ENCODE results near the gene EPHX1.
"Not testable (repeated sequence)": the region's sequence is repeated elsewhere in the genome, so short reads cannot be mapped to it uniquely, and the experiment has no call there.

Gene EPHX1

DNA sequence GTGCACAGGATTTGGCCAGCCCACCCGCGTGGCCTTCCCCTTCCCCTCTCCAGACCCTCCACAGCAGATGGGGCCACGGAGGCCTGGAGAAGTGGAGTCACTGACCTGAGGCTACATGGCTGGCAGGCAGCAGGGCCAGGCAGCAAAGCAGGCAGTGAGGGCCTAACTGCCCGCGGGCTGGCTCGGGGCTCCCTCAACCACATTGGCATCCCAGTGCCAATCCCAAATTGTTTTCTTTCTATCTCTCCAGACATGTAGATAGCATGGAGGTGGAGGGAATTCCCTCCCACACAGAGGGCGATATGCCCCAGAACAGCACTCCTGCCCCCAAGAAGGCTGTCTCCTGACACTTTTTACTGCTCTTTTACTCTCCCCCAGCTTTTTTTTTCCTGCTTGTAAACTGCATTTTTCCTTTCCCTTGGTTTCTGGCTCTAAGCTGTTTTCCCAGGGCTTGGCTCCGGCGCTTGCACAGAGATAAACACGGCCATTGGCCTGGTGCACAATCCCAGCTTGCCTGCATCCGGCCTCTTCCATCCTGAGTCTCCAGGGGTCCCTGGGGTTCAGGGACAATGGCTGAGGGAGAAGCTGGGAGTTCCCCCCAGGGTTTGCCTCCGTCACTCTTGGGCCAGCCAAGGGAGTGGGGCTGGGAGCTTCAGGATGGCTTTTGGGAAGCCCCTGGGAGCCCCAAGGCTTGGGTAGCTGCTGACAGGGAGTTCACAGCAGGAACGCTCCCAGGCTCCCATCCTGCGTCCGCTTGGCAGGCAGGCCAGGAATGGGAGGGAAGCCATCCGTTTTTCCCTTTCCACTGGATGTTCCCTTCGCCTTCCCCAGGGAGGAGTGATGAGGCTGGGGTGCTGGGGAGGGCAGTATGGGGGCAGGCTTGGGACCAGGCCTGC is 7.0 kb downstream of the EPHX1 start:
- DNase-seq (ENCODE audit: low spot score): no peak

DNA sequence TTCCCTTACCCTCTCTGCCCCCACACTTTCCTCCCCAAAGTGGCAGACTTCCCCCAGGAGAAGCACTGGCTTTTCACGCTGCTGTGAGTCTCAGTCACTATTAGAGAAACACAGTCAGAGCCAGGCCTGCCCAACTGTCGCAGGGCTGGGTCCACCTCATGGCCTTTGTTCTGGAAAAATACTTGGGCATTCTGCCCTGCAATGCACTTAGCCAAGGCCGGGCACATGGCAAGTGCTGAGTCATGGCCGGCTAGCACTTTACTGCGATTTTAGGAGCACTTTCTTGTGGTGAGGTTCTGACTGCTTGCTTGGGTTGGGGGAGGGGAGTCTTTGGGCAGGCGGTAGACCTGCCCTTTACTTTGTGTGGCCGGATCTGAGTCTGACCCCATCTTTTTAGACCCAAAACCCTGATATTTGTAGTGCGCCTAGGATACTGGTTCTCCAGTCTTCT is 7.7 kb downstream of the EPHX1 start:
- DNase-seq (ENCODE audit: low spot score): peak; percentile 94

DNA sequence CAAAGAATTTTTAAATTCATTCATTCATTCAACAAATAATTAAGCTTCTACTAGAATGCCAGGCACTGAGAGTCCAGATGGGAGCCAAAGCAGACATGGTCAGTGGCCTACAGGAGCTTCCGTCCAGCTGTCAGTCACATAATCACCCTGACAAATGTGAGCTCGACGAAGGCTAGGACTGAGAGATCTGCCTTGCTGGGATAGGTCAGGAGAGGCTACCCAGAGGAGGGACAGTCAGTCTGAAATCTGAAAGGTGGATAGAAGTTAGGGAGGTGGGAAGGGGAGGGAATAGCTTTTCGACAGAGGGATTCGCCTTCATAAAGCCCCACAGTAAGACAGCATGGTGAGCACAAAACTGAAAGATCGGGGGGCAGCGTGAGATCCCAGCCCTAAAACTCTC is 8.3 kb downstream of the EPHX1 start:
- no peak for DNase-seq (ENCODE audit: low spot score)

DNA sequence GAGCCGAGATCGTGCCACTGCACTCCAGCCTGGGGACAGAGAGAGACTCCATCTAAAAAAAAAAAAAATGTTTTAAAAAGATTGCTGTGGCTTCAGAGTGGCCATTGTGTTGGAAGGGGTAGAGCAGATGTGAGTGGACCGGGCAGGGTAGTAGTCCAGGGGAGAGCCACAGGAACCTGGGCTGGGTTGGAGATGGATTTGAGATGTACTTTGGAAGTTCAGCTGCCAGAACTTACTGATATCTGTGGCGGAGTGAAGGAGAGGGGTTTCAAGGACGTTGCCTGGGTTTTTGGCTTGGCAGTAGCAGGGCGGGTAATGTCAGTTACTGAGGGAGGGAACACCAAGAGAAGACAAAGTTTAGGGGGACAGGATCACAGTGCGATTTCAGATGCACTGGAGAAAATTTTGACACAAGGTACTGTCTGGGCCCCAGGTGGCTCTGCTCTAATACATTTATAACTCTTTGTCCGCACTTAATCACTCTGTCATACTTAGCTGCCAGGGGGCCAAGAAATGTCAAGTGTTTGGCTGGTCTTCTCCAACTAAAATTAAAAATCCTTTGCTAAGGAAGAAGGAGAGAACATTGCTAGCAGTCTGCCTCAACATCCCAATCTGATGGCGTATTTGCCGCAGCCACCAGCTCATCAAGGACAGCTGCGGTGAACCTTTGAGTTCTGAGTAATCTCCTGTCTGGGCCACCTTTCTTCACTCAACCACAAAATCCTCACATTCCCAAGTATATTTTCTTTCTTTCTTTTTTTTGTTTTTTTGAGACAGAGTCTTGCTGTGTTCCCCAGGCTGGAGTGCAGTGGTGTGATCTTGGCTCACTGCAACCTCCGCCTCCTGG is 9.6 kb downstream of the EPHX1 start:
- peak; percentile 13 for DNase-seq (ENCODE audit: low spot score)

DNA sequence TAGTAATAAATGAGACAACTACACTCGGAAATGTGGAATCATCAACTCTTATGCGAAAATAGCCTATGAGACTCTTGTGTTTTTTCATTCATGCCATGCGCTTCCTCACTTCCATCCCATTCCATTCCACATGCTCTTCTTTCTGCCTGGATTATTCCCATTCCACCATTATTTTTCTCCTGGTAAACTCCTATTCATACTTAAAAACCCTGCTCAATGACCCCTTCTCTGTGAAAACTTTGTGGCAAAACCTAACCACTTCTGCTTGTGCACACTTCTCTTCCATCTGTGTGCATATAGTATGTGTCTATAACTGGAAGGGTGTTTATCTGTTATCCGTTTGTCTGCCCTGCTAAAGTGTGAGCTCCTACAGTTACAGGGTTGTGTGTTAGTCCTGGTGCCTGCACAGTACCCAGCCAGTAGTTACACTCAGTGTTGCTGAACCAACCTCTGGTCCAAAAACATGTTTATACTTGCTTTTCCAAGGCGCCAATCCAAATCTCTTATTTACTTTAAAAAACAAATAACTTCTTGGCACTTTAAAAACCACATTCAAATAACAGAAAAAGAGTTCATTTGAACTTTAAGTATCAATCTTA is 10.7 kb downstream of the EPHX1 start:
- no peak for DNase-seq (ENCODE audit: low spot score)

DNA sequence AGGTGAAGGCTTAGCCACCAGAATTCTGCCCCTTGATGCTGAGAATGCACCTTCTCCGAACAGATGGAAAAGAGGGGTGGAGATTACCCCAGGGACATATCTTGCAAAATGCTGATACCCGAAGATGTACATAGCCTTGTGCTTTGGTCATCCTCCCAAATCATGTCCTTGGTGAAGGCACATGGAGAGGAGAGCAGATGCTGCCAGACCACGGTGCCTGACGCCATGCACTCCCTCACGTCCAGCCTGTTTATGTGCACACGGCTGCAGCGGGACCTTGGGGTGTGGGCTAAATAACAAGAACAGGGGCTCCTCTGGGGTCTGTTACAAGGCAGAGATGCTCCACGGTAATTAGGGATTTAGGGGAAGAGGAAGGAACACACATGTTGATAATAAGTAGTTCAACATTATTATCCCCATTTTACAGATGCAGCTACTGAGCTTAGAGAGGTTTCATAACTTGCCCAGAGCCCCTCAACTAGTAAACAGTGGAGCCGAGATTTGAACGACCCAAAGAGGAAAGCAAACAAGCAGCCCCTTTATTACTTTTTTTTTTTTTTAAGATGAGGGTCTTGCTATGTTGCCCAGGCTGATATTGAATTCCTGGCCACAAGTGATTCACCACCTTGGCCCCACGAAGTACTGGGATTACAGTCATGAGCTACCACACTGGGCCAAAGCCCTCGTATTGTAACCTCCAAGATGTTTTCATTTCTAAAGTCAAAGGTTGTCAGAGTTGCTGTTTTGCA is 12.9 kb downstream of the EPHX1 start:
- no peak for DNase-seq (ENCODE audit: low spot score)

DNA sequence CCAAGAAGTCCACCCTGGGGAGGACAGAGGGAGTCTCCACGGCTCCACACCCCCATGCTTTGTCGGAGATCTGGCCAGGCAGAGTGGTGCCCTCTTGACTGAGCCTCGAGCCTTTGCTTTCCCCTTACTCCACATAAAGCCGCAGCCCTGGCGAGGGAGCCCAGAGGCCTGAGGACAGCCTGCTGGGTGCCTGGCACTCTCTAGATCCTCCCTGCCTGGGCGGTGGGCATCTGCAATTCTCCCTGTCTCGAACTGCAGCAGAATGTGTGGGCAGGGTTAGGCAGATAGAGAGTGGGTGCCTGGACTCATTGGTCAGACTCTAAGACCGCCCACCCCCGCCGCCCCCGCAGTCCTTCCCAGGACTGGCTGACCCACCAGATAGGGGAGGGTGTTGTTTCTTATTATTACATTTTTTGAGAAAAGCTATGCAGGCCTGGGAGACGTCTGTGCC is 13.9 kb downstream of the EPHX1 start:
- DNase-seq (ENCODE audit: low spot score): no peak

DNA sequence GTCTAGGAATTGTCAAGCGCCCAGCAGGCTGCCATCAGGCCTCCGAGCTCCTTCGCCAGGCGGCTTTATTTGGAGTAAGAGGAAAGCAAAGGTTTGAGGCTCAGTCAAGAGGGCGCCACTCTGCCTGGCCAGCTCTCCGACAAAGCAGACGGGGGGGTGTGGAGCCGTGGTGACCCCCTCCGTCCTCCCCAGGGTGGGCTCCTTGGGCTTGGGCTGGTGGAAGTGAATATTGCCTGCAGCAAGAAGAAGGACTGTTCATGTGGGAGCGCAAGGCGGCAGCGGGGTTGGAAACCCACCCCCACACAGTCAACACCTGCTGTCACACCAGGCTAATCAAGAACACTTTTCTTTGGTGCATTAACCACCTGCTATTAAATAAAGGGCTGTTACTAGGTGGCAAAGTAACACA is 14.6 kb downstream of the EPHX1 start:
- DNase-seq (ENCODE audit: low spot score): no peak

DNA sequence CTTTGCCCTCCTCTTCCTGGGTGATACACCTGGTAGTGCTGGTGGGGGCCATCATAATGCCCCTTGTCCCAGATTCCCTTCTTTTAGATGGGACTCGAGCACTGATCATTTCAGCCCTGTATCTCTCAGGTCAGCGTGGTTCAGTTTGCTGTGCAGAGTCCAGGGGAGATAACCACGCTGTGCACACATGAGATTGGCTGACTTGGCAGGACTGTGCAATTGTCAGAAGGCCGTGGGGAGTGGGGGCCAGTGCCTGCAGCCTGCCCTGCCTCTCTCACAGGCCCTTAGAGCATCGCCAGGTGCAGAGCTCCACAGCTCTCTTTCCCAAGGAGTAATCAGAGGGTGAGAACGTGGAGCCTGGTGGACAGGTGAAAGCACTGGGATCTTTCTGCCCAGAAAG is 15.2 kb downstream of the EPHX1 start:
- no peak for DNase-seq (ENCODE audit: low spot score)

DNA sequence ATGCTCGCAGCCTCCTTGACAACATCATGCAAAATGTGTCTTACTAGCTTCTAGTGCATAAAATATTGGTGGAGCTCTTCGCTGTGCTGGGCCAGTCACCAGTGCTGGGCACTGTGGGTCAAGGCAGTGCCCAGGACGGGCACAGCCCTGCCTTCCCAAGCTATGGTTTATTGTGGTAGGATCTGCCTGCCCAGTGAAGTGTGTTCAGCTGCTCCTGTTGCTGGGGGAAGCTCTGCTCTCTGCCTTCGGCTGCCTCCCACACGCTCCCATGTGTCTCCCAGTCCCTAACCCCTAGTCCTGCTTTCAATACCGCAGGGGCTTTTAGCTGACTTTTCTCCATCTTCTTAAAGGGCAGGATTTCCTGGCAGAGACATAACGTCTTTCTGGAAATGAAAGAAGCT is 15.7 kb downstream of the EPHX1 start:
- no peak for DNase-seq (ENCODE audit: low spot score)

DNA sequence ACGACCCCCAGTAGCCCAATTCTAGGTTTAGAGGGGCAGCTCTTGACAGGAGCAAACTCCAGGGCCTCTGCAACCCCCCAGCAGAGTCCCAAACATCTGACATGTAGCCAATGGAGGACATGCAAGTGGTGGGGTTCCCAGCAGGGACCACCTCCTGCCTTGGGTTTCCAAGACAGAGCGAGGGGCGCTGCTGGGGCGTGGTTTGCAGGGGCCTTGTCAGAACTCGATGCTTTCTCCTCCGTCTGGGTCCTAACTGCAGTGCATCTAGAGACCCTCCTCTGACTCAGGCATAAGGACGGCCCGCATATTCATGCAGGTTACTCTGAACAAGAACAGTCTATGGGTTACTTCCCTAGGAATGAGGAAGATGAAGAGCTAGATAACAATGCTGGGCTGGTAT is 17.2 kb downstream of the EPHX1 start:
- DNase-seq (ENCODE audit: low spot score): no peak

DNA sequence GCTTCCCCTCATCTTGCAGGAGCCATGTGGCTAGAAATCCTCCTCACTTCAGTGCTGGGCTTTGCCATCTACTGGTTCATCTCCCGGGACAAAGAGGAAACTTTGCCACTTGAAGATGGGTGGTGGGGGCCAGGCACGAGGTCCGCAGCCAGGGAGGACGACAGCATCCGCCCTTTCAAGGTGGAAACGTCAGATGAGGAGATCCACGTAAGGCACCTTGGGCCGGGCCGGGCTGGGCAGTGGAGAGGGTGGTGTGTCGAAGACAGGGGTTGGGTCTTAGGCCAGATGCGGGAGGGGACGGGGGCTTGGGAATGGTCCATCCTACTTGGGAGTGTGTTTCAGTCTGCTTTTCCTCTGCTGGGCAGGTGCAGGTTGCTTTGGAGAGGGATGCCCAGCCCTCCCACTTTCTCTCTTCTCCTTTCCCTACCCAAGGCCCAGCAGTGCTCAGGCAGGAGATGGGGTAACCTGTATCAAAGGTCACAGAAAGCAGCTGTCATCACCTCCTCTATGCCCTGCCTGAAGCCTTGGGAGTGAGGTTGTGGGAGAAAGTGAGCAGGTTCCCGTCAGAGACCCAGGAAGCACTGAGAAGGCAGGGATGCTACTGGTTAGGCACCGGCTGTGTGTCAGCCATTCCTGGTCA is 18.9 kb downstream of the EPHX1 start:
- DNase-seq (ENCODE audit: low spot score): no peak

DNA sequence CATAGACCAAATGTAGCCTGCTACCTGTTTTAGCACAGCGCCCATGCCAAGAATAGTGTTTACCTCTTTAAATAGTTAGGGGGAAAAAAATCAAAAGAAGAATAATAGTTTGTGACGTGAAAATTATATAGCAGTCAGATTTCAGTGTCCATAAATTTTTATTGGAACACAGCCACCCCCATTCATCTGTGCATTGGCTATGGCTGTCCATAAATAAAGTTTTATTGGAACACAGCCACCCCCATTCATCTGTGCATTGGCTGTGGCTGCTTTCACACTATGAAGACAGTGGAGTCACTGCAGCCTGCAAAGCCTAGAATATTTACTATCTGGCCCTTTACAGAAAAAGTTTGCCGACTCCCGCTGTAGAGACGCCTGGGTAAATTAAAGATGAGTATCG is 20.9 kb downstream of the EPHX1 start:
- DNase-seq (ENCODE audit: low spot score): no peak

DNA sequence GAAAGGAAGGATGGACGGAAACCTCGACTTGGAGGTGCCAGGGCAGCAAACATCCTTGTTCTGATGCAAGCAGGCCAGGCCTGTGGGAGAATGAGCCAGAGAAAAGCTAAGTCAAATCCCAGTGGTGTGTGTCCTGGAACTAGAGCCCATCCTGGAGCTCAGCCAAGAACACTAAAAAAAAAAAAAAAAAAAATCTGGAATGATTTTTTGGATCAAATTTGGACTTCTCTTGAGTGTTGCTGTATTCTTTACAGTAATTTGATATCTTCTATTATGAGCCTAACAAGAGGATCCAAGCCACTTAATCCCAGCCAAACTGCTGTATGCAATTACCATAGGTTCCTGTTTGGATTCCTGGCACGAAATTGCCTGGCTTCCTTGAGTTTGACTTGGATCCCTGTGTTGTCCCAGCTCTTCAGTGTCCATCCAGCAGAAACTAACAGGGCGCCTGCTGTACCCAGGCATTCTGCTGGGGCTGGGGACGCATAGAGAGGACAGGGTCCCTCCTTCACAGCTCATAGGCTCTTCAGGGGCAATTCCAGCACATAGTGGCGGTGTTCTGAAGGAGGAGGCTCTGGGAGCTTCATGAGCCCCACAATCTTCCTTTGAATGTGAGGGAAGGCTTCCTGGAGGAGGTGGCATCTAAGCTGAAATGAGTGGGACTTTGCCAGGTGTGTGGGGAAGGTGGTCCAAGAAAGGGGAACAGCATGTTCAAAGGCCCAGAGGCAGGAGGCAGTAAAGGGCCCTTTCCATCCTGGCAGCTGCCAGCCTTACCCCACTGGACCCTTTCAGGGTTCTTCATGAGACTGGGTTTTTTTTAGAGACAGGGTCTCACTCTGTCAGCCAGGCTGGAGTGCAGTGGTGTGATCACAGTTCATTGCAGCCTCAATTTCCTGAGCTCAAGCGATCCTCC is 24.7 kb downstream of the EPHX1 start:
- DNase-seq (ENCODE audit: low spot score): no peak

DNA sequence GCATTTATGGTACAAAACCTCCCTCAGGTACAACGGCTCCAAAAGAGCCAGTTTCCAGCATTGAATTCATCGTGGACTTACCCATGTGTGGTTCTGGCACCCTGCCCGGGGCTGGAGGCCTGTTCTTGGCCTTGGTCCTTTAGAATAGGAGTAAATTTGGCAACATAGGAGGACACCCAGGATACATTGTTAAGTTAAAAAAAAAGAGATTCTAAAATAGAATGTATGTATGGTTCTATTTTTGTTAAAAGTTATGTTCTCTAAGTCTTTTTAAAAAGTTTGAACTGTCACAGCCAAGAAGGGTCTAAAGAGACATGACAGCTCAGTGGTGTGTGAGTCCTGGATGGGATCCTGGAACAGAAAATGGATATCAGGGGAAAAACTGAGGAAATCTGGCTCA is 25.9 kb downstream of the EPHX1 start:
- DNase-seq (ENCODE audit: low spot score): no peak

DNA sequence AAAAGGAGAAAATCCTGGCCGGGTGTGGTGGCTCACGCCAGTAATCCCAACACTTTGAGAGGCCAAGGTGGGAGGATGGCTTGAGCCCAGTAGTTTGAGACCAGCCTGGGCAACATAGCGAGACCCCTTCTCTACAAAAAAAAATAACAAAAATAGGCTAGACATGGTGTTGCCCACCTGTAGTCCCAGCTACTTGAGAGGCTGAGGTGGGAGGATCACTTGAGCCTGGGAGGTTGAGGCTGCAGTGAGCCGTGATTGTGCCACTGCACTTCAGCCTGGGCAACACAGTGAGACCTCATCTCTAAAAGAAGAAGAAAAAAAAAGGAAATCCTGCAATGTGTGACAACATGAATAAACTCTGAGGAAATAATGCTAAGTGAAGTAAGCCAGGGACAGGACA is 26.4 kb downstream of the EPHX1 start:
- DNase-seq (ENCODE audit: low spot score): not testable (repeated sequence)

DNA sequence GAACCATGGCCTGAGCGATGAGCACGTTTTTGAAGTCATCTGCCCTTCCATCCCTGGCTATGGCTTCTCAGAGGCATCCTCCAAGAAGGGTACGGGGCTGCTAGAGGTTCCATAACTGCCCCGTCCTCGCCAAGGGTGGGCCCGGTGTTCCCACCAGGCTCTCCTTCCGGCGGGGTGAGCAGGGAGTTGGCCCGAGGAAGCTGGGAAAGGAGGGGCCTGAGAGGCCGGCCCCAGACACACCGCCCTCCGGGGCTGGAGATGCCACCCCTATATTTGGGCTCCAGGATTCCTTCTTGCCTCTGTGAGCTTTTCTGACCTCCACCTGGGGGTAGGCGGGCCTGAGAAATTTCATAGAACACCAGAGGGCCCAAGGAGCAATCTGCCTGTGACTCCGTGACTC is 28.9 kb downstream of the EPHX1 start:
- no peak for DNase-seq (ENCODE audit: low spot score)

DNA sequence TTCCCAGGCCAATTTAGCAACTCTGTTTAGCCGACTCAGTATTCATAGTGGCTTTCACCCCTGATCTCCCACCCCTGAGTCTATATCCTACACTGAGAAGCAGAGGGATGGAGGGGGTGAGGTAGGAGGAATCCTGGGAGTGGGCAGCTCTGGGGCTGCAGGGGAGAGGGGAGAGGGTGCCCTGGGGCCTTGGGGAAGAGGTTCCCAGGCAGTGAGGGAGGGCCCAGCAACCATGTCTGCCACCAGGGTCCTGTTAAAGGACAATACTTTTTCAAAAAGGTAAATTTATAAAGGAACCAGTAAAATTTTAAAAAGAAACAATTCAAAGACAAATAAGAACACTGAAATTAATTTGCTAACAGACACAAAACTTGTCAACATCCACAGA is 30.3 kb downstream of the EPHX1 start:
- no peak for DNase-seq (ENCODE audit: low spot score)

DNA sequence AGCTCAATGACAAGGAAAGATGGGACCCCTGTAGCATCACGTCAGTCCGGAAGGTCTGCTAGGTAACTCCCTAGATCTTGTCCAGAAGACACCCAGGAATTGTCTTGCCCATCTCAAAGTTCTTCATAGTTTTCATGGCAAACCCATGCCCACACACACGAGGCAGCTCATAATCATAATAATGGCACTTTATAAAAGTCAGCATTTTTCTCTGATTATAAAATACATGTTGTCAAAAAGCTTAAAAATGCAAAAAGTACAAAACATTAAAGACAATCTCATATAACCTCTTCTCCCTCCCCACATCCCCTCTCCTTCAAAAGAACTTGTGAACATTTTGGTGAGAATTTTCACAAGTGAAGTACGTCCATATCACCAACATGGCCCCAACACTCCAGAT is 30.8 kb downstream of the EPHX1 start:
- DNase-seq (ENCODE audit: low spot score): no peak

DNA sequence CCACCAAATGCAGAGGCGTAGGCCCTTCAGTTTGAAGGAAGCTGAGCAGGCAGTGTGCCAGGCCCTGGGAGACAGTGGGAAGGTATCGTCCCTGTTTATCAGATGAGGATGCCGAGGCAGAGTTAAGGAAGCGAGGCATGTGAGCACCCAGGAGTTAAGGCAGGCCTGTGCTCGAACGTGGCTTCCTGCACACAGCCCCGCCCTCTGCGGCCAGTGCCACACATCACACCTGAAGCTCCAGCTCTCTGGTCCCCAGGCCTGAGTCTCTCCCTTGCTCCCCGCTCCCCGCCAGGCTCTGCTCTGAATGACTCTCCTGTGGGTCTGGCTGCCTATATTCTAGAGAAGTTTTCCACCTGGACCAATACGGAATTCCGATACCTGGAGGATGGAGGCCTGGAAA is 32.1 kb downstream of the EPHX1 start:
- no peak for DNase-seq (ENCODE audit: low spot score)
